PC-3 (cell line): ENCODE results near the gene DAAM1.

Source experiments
- EZH2 ChIP-seq: fragments of 300-600 bp; sonication (generic); IDR thresholded peaks from one replicate; pipeline ENCODE4 v1.6.1; 2017; ENCODE audit warnings: antibody characterized with exemption, mild to moderate bottlenecking, low read length; ENCODE audit not compliant: unreplicated experiment
- TF ChIP-seq, protein P1 (sequence below): fragments of 300-600 bp; sonication (generic); conservative IDR thresholded peaks from 2 replicates; pipeline ENCODE4 v1.5.1; 2017; ENCODE audit warnings: antibody characterized with exemption, low read depth, mild to moderate bottlenecking, low read length

DNA sequence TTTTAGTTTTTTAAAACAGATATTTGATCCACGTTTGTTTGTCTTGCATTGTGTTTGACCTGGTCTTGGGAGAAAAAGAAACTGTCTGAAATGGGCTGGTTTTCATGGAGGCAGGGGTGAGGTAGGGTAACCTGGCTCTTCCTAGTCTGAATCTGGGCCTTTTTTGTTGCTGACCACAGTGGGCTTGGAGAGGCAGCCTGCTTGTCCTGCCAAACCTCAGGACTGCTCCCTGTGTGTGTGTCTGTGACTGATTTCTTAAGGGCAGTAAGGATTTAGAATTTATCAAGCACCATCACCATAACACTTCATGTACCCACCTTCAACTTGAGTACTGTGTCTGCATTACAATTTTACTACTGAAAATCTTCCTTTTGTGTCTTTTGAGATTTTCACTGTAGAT, 28.5 kb downstream of the DAAM1 start:
- no peak for TF ChIP-seq EZH2
- TF ChIP-seq, protein P1, sequence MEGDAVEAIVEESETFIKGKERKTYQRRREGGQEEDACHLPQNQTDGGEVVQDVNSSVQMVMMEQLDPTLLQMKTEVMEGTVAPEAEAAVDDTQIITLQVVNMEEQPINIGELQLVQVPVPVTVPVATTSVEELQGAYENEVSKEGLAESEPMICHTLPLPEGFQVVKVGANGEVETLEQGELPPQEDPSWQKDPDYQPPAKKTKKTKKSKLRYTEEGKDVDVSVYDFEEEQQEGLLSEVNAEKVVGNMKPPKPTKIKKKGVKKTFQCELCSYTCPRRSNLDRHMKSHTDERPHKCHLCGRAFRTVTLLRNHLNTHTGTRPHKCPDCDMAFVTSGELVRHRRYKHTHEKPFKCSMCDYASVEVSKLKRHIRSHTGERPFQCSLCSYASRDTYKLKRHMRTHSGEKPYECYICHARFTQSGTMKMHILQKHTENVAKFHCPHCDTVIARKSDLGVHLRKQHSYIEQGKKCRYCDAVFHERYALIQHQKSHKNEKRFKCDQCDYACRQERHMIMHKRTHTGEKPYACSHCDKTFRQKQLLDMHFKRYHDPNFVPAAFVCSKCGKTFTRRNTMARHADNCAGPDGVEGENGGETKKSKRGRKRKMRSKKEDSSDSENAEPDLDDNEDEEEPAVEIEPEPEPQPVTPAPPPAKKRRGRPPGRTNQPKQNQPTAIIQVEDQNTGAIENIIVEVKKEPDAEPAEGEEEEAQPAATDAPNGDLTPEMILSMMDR: no peak
